Lower leg skin (tissue), 3 donors: Measurements from ENCODE around the gene DNAH9.

Source experiments
- CTCF ChIP-seq, 3 donors: fragments of 450-650 bp; IDR thresholded peaks; one replicate each; pipeline ENCODE4 v1.5.1; 2016; ENCODE audit warnings: antibody characterized with exemption in 3 of 3, mild to moderate bottlenecking in 3 of 3, moderate library complexity in 2 of 3
- POLR2A ChIP-seq, 2 donors: fragments of 450-650 bp; IDR thresholded peaks; one replicate each; pipeline ENCODE4 v1.6.1; 2016 to 2017; ENCODE audit warnings: antibody characterized with exemption in 2 of 2, mild to moderate bottlenecking in 1 of 2, moderate library complexity in 1 of 2

GRCh38 chr17:11986942-11987329 is 388.7 kb downstream of the DNAH9 start:
- TF ChIP-seq CTCF (IDR thresholded peaks at IDR 0.05): no peak
- no peak for TF ChIP-seq POLR2A (IDR thresholded peaks at IDR 0.05)
